Progenitor cell of endocrine pancreas (in vitro differentiated cells): ENCODE results near the gene PTGS1. TPM values are rescaled to one million over a fixed set of nuclear protein-coding genes. Genes with fewer than 3 reads are reported as not detected.

Experiments
- DNase-seq: peaks from one replicate; pipeline ENCODE4 v3.0.0; 2021; ENCODE audit warnings: low spot score; ENCODE audit not compliant: unreplicated experiment
- H3K27ac Mint-ChIP-seq: 2 replicates; pipeline ENCODE4 v1.8.0; 2021; ENCODE audit warnings: mild to moderate bottlenecking, moderate library complexity, mixed read lengths
- H3K27me3 Mint-ChIP-seq: 2 replicates; pipeline ENCODE4 v1.8.0; 2021; ENCODE audit warnings: mixed read lengths
- H3K36me3 Mint-ChIP-seq: 2 replicates; pipeline ENCODE4 v1.8.0; 2022; ENCODE audit warnings: mixed read lengths; ENCODE audit not compliant: insufficient read depth
- H3K4me1 Mint-ChIP-seq: 2 replicates; pipeline ENCODE4 v1.8.0; 2021; ENCODE audit warnings: low read depth, mixed read lengths
- H3K4me3 Mint-ChIP-seq: 2 replicates; pipeline ENCODE4 v1.8.0; 2021; ENCODE audit warnings: low read depth, mild to moderate bottlenecking, moderate library complexity, mixed read lengths
- H3K9me3 Mint-ChIP-seq: 2 replicates; pipeline ENCODE4 v1.8.0; 2021; ENCODE audit warnings: low read depth, mixed read lengths
- CTCF ChIP-seq: fragments of 200-600 bp; sonication (generic); IDR thresholded peaks from one replicate; pipeline ENCODE4 v1.5.0; 2021; ENCODE audit warnings: antibody characterized with exemption, mild to moderate bottlenecking; ENCODE audit not compliant: unreplicated experiment
- total RNA-seq: library from RNA; stranded (reverse); gene quantifications from 2 replicates; pipeline ENCODE4 v1.2.1, GENCODE V29; 2021

The PTGS1 gene
- total RNA-seq, 1 donor from 2014 or later, result 0.07 TPM

- H3K27ac Mint-ChIP-seq, result no peak overlapping the region
- DNase-seq, result no peak
- H3K27me3 Mint-ChIP-seq, result peaks cover 12% of the 10 kb centered on the region
- TF ChIP-seq CTCF, result no peak
- H3K36me3 Mint-ChIP-seq, result no peaks in the 10 kb centered on the region
- no peaks in the 10 kb centered on the region for H3K4me1 Mint-ChIP-seq
- no peaks in the 10 kb centered on the region for H3K9me3 Mint-ChIP-seq
- no peak overlapping the region for H3K4me3 Mint-ChIP-seq
Observed at GRCh38 chr9:122331523-122331927, 39.3 kb upstream of the PTGS1 start.

- no peak for TF ChIP-seq CTCF
- Mint-ChIP-seq H3K9me3 (no peaks in the 10 kb centered on the region), H3K27ac (no peak overlapping the region), H3K36me3 (no peaks in the 10 kb centered on the region), H3K27me3 (peaks cover 14% of the 10 kb centered on the region), H3K4me3 (no peak overlapping the region), H3K4me1 (no peaks in the 10 kb centered on the region)
- no peak for DNase-seq
Observed at GRCh38 chr9:122332083-122332482, 38.7 kb upstream of the PTGS1 start.

- no peaks in the 10 kb centered on the region for H3K36me3 Mint-ChIP-seq
Observed at GRCh38 chr9:122332644-122333043, 38.2 kb upstream of the PTGS1 start.

GRCh38 chr9:122333169-122333808 lies 37.5 kb upstream of the PTGS1 start:
- DNase-seq, result no peak
- Mint-ChIP-seq H3K27me3 (peaks cover 25% of the 10 kb centered on the region), H3K27ac (no peak overlapping the region), H3K4me1 (no peaks in the 10 kb centered on the region), H3K9me3 (no peaks in the 10 kb centered on the region), H3K36me3 (no peaks in the 10 kb centered on the region), H3K4me3 (no peak overlapping the region)
- TF ChIP-seq CTCF, result no peak

More at GRCh38 chr9:122332644-122333043, 38.2 kb upstream of the PTGS1 start:
- no peak for DNase-seq
- Mint-ChIP-seq H3K27me3 (peaks cover 18% of the 10 kb centered on the region), H3K27ac (no peak overlapping the region), H3K4me1 (no peaks in the 10 kb centered on the region), H3K4me3 (no peak overlapping the region), H3K9me3 (no peaks in the 10 kb centered on the region)
- no peak for TF ChIP-seq CTCF

GRCh38 chr9:122334916-122335315 lies 35.9 kb upstream of the PTGS1 start:
- no peak overlapping the region for H3K4me3 Mint-ChIP-seq
- no peak for TF ChIP-seq CTCF
- no peak for DNase-seq
- H3K27me3 Mint-ChIP-seq, result peaks cover 40% of the 10 kb centered on the region
- no peaks in the 10 kb centered on the region for H3K9me3 Mint-ChIP-seq
- no peaks in the 10 kb centered on the region for H3K4me1 Mint-ChIP-seq
- H3K27ac Mint-ChIP-seq, result no peak overlapping the region
- H3K36me3 Mint-ChIP-seq, result no peaks in the 10 kb centered on the region
